AG10803 (cell line): ENCODE results near the gene PCSK9.

Source experiments
- DNase-seq: peaks from one replicate; pipeline ENCODE4 v3.0.0; 2010; ENCODE audit warnings: low read depth
- H3K4me3 ChIP-seq: 2 replicates; pipeline ENCODE4 v1.5.1; 2011; ENCODE audit warnings: mild to moderate bottlenecking, low read length, control low read depth
- TF ChIP-seq, protein P1 (sequence below): conservative IDR thresholded peaks from 2 replicates; pipeline ENCODE4 v1.5.1; 2011; ENCODE audit warnings: mild to moderate bottlenecking, low read length, control low read depth, inconsistent platforms

Gene PCSK9

DNA sequence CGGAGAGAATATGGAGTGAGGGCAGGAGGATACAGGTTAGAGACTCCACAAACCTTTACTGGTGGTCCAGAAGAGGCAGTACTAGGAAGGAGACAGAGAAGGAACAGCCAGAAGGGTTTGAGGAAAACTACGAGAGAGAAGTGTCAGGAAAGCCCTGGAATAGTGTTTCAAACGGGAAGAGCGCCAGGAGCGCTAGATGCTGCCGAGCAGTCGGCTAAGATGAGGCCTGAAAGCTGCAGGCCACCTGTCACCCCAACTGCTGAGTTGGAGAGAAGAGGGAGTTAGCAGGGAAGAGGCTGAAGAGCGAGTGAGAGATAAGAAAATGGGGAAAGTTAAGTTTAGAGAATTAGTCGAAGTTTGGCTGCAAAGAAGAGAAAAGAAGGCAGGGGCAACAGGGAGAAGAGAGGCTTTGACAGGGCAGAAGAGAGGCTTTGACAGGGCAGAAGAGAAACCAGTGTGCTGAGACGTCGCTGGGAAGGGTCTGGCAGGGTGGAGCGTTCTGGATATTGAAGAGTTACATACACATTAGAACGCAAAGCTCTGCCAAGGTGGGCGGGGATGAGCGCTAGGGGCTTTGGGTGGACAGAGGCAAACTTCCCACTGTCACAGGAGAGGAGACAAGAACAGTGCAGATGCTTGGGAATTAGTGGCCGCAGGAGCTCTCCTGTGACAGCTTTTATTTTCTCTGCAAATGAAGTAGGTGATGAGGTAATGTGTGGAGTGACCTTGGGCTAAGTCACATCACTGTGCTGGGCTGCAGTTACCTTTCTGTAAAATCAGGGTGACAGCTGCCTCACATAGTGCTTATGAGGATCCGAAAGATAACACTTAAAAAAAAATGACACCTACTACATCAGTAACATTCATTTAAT lies 31.2 kb downstream of the PCSK9 start:
- no peak overlapping the region for H3K4me3 ChIP-seq
- TF ChIP-seq, protein P1, sequence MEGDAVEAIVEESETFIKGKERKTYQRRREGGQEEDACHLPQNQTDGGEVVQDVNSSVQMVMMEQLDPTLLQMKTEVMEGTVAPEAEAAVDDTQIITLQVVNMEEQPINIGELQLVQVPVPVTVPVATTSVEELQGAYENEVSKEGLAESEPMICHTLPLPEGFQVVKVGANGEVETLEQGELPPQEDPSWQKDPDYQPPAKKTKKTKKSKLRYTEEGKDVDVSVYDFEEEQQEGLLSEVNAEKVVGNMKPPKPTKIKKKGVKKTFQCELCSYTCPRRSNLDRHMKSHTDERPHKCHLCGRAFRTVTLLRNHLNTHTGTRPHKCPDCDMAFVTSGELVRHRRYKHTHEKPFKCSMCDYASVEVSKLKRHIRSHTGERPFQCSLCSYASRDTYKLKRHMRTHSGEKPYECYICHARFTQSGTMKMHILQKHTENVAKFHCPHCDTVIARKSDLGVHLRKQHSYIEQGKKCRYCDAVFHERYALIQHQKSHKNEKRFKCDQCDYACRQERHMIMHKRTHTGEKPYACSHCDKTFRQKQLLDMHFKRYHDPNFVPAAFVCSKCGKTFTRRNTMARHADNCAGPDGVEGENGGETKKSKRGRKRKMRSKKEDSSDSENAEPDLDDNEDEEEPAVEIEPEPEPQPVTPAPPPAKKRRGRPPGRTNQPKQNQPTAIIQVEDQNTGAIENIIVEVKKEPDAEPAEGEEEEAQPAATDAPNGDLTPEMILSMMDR, result no peak

DNA sequence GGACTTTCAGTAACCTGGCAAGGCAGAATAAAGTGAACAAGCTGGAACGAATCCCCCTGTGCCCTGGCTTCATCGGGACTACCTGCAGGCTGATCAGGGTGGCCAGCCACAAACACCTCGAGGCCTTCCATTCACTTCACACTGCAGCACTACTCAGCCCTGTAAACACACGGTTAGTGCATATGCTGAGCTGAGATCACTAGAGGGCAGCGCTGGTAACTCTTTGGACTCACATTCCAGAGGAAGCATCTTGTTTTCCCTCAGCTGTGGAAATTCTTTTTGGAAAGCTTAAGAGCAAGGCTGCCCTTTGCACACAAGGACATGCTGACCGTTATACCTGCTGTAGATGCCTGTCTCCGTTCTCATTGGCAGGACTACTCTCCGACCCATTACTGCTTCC lies 32.1 kb downstream of the PCSK9 start:
- TF ChIP-seq, protein P1, result peak; percentile 54
- H3K4me3 ChIP-seq, result no peak overlapping the region
- peak; percentile 51 for DNase-seq

More for the DNA sequence above, 31.2 kb downstream of the PCSK9 start:
- peak; percentile 17 for DNase-seq

DNA sequence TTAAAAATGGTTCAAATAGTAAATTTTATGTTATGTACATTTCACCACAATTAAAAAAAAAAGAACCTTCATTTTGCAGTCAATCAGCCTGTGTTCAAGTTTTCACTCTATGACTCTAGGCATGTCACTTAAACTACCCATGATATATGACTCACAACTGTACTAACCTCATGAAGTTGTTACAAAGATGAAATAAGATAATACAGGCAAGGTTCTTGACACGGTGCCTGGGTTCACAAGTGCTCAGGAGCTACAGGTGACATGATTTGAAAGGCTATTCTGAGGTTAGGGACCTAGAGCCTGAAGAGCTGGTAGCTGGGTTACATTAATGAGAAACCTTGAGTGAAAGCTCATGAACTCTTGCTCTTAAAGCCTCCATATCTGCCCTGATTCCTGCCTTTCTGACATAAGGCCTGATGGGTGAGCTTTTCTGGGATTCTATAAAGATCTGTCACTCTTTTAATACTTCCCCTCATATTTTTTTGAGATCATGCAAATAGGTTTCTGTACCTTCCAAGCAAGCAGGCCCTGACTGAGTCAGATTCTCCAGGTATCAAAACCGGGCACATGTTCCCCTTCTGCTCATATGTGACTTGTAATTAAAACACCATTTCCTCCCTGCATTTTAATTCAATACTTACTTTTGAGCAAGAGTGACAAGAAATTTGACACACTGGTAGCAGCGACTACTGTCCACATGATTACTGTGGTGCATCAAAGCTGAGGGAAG lies 34.0 kb downstream of the PCSK9 start:
- no peak overlapping the region for H3K4me3 ChIP-seq
- DNase-seq, result no peak
- TF ChIP-seq, protein P1, result no peak

DNA sequence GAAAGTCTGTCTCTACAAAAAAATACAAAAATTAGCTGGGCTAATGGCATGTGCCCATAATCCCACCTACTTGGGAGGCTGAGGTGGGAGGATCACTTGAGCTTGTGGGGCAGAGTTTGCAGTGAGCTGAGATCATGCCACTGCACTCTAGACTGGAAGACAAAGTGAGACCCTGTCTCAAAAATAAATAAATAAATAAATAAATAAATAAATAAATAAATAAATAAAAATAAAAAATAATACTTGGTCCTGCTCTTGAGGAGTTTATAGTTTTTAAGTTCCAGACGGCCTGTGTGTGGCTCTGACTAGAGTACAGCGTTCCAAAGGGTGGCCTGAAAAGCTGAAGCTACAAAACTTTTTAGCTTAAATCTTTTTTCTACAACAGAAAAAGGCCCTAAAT lies 35.1 kb downstream of the PCSK9 start:
- TF ChIP-seq, protein P1, result no peak
- DNase-seq, result no peak
- no peak overlapping the region for H3K4me3 ChIP-seq

GRCh38 chr1:55076356-55076755 lies 37.0 kb downstream of the PCSK9 start:
- no peak overlapping the region for H3K4me3 ChIP-seq
- peak; percentile 26 for DNase-seq
- TF ChIP-seq, protein P1, result no peak

- no peak overlapping the region for H3K4me3 ChIP-seq
- no peak for DNase-seq
- TF ChIP-seq, protein P1, result no peak
Observed at GRCh38 chr1:55078470-55078869, 39.1 kb downstream of the PCSK9 start.
